ENCODE data around the gene FAM131C.
"Not testable (repeated sequence)": the region's sequence is repeated elsewhere in the genome, so short reads cannot be mapped to it uniquely, and the experiment has no call there.

FAM131C gene

DNA sequence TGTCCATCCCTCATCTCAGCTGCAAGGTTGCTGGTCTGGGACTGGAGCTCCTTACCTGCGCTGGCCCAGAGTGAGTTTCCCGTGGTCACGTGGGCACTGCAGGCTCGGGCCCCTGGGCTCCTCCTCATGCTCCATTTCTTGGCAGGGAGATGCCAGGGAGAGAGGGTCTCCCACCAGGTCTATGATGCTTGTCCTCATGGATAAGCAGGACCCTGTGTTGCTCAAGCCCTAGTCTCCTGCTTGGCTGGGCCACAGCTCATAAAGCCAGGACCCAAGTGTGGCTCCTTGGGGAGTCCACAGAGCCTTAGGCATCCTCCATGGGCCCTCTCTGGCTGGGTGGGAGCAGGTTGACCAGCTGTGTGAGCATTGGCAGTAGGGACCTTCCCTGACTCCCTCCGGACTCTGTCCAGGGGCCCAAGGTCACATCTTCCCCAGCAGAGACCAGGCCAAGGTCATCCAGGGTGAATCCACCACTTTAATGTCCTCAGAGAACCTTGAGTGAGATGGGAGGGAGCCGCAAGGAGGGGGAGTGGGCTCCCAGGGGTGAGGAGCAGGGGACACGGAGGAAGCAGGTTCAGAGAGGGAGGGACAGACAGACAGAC, 16.0 kb downstream of the FAM131C start:
- not testable (repeated sequence) for DNase-seq

DNA sequence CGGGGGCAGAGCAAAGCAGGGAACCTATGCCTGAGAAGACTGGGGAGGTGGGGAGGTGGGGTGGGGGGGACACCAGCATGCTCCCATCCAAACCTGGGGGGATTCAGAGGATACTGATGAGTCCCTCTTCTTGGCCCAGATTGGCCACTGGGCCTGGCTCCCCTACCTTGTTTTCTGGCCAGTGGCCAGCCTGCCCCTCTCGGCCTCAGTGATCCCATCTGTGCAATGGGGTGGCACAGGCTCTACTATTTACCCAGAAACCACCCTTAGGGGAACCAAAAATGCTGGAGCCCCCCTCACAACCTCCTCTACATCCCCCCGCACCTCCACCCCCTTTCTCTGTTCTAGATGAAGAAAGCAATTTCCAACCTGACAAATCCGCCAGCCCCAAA, 16.9 kb downstream of the FAM131C start:
- not testable (repeated sequence) for DNase-seq

DNA sequence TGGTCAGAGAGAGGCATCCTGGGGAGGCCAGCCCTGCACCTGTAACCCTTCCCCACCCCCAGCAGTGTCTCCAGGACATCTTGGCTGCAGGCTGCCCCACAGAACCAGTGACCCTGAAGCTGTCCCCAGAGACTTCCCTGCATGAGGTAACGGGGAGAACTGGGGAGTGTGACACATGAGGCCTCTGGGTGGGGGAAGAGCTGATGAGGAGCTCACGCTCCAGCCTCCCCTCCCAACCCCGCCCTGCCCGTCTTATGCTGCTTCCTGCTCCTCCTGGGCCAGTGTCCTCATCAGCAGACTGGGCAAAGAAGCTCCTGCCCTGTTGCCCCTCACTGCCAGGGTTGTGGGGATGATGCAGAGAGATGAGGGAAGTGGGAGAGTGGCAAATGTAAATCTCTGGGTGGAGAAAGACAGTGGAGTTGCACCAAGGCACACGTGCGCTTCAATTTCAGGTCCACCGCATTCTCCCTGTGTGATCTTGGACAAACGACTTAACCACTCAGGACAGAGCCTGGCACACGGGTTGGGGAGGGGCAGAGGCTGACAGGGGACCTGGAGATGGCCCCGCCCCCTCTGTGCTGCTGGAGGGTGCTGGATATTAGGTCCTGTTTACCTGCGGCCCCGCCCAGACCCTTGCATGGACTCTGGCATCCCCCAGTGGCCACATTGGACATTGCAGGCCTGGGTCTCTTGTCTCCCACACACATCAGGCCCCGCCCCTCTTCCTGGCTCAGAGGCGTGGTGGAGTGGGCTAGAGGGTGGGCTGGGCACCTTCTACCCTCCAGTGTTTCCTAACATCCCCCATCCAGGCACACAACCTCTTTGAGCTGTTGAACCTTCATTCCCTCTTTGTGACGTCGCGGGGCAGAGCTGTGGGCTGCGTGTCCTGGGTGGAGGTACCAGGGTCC, 17.6 kb downstream of the FAM131C start:
- peak; percentile 80 for DNase-seq

DNA sequence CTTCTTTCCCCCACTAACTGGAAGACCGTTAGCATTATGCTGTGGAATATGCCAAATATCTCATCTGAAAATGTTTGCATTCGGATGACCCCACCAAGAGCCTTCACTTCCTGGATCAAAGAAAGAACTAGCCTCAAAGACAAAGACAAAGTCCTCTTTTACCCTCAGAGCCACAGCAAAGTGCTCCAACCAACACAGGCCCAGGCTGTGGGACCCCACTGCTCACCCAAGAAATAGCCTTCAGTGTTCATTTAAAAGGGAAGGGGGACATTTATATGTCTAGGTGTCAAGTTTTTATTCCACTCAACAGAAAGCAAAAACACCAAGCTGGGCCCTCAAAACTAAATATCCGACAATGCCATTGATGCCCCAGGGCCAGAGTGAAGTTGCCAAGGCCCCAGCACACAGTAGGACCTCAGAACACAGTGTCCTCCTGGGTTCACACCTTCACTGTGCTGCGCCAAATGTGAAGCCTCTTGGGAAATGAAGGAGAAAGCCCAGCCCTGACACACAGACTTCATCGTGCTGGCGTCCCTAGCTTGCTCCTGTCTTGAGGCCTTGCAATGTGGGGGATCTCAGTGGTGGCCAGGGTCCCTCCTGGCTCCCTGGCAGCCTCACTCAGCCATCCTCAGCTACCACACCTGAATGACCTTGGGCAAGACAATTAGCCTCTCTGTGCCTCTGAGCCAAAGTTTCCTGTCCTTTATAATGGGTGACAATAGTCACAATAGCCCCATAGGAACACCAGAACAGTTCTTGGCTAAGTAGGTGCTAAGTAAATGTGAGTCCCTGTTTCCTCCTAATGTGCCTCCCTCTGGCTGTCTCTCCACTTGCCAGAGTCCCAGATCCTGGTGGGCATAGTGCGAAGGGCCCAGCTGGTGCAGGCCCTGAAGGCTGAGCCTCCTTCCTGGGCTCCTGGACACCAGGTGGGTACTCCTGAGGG, 18.6 kb downstream of the FAM131C start:
- no peak for DNase-seq

DNA sequence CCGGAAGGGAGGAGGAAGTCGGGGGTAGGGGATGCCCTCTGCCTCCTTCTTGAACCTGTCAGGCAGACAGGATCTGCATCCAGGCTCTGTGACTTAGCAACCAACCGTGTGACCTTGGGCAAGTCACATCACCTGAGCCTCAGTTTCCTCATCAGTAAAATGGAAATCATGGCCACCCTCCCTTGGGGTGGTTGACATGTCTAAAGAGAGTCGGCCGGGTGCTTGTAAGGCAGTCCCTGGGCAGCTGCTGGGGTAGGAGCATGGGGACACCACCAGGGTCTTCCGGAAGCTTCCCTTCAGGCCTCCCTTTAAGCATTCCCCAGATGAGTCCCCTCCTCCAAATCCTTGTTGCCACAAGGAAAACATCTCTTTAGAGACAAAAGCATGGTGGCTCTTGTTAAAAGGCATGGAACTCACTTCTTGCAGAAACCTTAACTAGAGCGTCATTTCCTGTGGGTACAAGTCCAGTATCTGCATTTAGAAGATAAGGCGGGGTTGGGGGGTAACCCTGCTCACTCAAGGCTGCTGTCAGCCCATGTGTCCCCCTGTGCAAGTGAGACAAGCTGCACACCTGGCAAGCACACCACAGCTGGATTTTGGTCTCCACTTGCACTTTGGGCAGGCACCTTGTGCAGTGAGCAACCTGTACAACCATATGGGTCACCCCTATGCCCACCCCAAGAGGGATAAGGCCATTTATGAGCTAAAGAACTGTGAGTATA, 19.5 kb downstream of the FAM131C start:
- DNase-seq, result no peak

DNA sequence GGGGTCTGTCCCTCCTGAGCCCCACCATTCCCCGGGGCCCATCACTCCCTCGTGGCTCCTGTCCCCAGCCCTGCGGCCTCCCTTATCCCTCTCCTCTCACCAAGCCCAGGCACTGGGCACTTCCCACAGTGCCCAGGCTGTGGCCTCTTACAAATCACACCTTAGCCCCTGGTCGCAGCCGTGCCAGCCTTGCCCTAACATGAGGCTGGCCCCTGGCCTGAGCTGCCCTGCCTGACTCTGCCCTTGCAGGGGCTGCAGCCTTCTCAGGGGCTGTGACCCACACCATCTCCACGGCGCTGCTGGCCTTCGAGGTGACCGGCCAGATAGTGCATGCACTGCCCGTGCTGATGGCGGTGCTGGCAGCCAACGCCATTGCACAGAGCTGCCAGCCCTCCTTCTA, 21.5 kb downstream of the FAM131C start:
- DNase-seq, result not testable (repeated sequence)

DNA sequence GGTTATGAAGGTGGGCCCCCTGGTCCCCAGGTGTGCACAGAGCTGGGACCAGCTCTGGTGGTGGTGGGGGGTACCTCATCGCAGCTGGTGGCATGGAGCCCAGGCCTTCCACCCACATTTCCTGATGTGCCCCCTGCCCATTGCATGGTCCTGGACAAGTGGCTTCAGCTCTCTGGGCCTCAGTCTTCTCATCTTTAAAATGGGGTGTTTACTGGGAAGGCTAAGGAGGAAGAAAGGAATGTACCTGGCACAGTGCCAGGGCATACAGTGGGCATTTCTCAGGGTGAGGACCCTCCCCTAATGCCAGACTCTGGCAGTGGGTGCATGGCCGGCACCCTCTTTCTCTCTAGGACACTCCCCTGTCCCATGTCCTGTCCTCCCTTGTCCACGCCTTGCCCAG, 22.4 kb downstream of the FAM131C start:
- no peak for DNase-seq

DNA sequence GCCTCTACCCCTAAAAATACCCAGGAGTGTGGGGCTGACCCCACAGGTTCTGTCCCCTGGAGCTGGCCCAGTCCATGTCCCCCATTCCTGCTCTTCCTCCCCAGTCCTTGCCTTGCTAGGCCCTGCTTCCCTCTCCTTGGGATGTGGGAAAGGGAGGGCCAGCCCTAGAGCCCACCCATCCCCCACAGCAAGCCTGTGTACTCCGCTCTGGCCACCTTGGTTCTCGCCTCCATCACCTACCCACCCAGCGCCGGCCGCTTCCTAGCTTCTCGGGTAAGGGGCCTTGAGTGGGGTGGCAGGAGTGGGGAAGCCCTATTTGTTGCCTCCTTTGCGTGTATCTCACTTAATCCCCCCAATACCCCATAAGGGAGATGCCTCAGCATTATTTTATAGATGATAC, 23.1 kb downstream of the FAM131C start:
- DNase-seq, result no peak

- peak; percentile 64 for DNase-seq
These were observed 24.8 kb downstream of the FAM131C start for GRCh38 chr1:16048573-16049189.

DNA sequence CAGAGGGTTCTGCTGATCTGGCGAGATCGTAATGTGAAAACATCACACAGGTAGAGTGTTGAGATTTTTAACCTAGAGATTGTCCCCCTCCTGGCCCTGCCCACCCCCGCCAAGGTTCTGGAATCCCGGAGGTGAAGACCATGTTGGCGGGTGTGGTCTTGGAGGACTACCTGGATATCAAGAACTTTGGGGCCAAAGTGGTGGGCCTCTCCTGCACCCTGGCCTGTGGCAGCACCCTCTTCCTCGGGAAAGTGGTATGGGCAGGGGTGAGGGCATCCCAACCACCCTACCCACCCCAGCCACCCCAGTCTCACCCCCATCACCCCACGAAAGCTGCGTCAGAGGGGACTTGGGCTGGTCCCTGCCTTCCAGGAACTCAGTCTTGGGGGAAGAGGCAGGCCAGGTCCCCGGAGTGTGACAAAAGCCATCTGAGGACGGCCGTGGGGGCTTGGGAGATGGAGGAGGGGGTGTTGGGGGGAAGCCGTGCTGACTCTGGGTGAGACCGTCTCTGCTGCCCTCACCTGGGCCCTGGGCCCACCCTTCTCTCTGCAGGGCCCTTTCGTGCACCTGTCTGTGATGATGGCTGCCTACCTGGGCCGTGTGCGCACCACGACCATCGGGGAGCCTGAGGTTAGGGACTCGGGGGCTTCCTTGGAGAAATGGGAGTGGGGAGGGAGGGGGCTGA, 25.5 kb downstream of the FAM131C start:
- DNase-seq, result no peak

GRCh38 chr1:16046842-16047241, 26.6 kb downstream of the FAM131C start:
- no peak for DNase-seq

DNA sequence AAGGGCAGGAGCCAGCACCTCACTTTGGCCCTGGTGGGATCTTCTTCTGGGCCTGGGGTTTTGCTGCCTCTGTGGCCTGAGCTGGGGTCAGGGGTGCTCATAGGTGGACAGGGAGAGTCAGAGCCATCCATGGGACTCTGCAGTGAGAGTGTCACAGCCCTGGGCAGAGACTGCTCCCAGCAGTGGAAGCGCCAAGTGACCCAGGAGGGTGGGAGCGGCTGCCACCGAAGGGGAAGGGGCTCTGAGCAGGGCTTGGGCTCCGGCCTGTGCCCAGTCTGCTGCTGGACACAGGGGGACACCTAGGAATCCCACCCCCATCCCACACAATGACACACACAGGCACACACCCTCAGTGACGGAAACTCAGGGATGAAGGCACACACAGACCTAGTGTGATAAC, 29.5 kb downstream of the FAM131C start:
- no peak for DNase-seq

- DNase-seq, result no peak
These were observed 29.9 kb downstream of the FAM131C start, which contains the start of gene CLCNKB for GRCh38 chr1:16043521-16043920. CLCNKB (plus strand) TSS chr1:16043782; CDS start chr1:16044493, 711 bp downstream.

GRCh38 chr1:16042654-16043053, 30.8 kb downstream of the FAM131C start:
- DNase-seq, result not testable (repeated sequence)

DNA sequence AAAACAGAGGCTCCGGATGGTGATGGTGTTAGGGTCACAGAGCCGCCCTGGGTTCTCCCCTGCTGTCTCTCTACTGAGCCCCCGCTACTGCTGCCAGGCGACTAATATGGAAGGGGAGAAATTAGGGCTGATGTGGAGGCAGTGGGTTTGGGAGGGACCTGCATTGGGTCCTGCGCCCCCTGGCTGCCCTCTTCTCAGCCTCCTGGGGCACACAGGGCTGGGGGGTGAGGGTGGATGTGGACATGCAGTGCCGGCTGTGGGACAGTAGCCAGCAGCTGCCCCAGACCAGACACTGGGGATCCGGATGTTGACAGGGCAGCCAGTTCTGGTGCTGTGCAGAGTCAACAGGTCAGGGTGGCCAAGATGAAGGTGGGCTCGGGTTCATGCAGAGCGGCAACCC, 31.4 kb downstream of the FAM131C start:
- DNase-seq, result no peak

- DNase-seq, result no peak
These were observed 32.3 kb downstream of the FAM131C start for GRCh38 chr1:16041200-16041599.

DNA sequence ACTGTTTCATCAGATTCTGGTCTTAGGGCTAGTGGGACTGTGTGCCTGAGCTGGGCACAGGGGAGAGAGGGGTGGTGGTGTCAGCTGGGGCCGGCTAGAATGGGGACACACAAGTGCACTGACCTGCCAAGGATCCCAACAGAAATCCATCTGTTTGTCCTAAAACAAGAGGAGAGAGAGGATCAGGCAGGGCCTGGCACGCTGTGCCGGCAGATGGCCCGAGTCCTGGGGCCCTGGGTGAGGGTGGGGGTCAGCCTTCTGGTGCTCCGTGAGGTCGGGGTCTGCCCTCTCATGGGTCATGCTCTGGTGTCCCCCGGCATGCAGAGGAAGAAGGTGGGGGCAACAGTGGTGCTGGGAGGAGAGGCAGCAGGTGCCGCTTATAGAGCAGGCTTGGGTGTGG, 33.6 kb downstream of the FAM131C start:
- DNase-seq, result not testable (repeated sequence)

- peak; percentile 27 for DNase-seq
These were observed 34.9 kb downstream of the FAM131C start for GRCh38 chr1:16038620-16038912.

DNA sequence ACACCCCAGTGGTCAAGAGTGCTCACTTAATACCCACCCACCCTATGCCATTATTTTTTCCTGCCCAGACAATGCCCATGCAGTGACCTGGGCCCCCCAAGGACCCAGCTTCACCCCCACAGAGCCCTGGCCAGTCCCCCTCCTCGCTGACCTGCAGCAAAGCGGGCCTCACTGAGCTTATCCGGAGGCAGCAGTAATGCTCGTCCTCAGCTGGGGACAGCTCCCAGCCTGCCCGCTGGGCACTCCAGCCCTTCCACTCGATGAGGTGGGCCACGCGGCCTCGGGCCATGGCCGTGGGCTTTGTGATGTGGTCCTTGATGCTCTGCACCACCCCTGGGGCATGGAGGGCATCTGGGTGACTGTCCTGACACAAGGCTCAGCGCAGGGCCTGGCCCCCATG, 37.0 kb downstream of the FAM131C start:
- not testable (repeated sequence) for DNase-seq

DNA sequence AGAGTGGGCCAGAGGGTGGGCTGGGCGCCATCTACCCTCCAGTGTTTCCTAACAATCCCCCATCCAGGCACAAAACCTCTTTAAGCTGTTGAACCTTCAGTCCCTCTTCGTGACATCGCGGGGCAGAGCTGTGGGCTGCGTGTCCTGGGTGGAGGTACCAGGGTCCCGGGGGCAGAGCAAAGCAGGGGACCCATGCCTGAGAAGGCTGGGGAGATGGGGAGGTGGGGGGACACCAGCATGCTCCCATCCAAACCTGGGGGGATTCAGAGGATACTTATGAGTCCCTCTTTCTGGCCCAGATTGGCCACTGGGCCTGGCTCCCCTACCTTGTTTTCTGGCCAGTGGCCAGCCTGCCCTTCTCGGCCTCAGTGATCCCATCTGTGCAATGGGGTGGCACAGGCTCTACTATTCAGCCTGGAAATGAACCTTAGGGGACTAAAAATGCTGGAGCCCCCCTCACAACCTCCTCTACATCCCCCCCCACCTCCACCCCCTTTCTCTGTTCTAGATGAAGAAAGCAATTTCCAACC, 40.3 kb downstream of the FAM131C start:
- not testable (repeated sequence) for DNase-seq

GRCh38 chr1:16032388-16033102, 40.9 kb downstream of the FAM131C start:
- DNase-seq, result peak; percentile 55

Data from NCI-H1436 (cell line).